IMR-90 (cell line): ENCODE data around the gene GPSM1. TPM values are rescaled to one million over a fixed set of nuclear protein-coding genes. Genes with fewer than 3 reads are reported as not detected.

ENCODE experiments used
- ATAC-seq: fragments of 200-7000 bp; cut with Tn5 transposase; 2 replicates; pipeline ENCODE4 v1.9.1; 2020; ENCODE audit warnings: low read depth, mild to moderate bottlenecking, moderate library complexity
- BruUV-seq: library from RNA; stranded (reverse); fragments of 400-500 nt; replicated peaks from 2 replicates; lab custom pipeline; 2021; lab: Mats Ljungman, UMichigan
- CTCF ChIA-PET: fragments of 300-600 bp; formaldehyde crosslinking; extraction: SDS; loops from one replicate; lab custom pipeline; 2021; ENCODE audit warnings: antibody characterized with exemption; lab: Yijun Ruan, JAX
- POLR2A ChIA-PET: fragments of 300-600 bp; sonication (Branson Sonifier 250); formaldehyde crosslinking; loops from one replicate; lab custom pipeline; 2022; ENCODE audit warnings: antibody characterized with exemption; ENCODE audit not compliant: unreplicated experiment; lab: Charles Lee
- DNase-seq: peaks from one replicate; pipeline ENCODE4 v3.0.0; 2013
- H2AFZ ChIP-seq: replicated peaks from 2 replicates; pipeline ENCODE3; 2013; ENCODE audit warnings: low read length, mild to moderate bottlenecking; ENCODE audit not compliant: poor library complexity
- H2AK5ac ChIP-seq: 2 replicates; pipeline ENCODE4 v1.6.1; 2013; ENCODE audit warnings: low read depth, low read length, inconsistent platforms
- H2AK9ac ChIP-seq: replicated peaks from 2 replicates; pipeline ENCODE3; 2013; ENCODE audit warnings: mild to moderate bottlenecking, low read depth, low read length, moderate library complexity; ENCODE audit not compliant: poor library complexity
- H2BK120ac ChIP-seq: 2 replicates; pipeline ENCODE4 v1.6.1; 2013; ENCODE audit warnings: low read depth, low read length, inconsistent platforms
- H2BK15ac ChIP-seq: 3 replicates; pipeline ENCODE4 v1.6.1; 2013; ENCODE audit warnings: low read depth, low read length, inconsistent platforms
- H2BK20ac ChIP-seq: 2 replicates; pipeline ENCODE4 v1.6.1; 2013; ENCODE audit warnings: low read depth, mild to moderate bottlenecking, inconsistent platforms, low read length, moderate library complexity
- H2BK5ac ChIP-seq: 2 replicates; pipeline ENCODE4 v1.6.1; 2013; ENCODE audit warnings: mild to moderate bottlenecking, low read depth, low read length, inconsistent platforms; ENCODE audit not compliant: poor library complexity, severe bottlenecking
- H3K14ac ChIP-seq: replicated peaks from 2 replicates; pipeline ENCODE4 v1.6.1; 2013; ENCODE audit warnings: low read depth, low read length, inconsistent platforms
- H3K18ac ChIP-seq: 2 replicates; pipeline ENCODE4 v1.6.1; 2013; ENCODE audit warnings: low read depth, low read length, control low read depth
- H3K23ac ChIP-seq: 2 replicates; pipeline ENCODE4 v1.6.1; 2013; ENCODE audit warnings: low read depth, low read length, inconsistent platforms
- H3K27ac ChIP-seq: 2 replicates; pipeline ENCODE4 v1.5.1; 2013; ENCODE audit warnings: mild to moderate bottlenecking, control low read depth, low read length; ENCODE audit not compliant: insufficient read depth
- H3K27me3 ChIP-seq: 2 replicates; pipeline ENCODE4 v1.6.1; 2013; ENCODE audit warnings: low read length; ENCODE audit not compliant: control insufficient read depth, insufficient read depth
- H3K36me3 ChIP-seq: 2 replicates; pipeline ENCODE4 v1.6.1; 2013; ENCODE audit warnings: low read length, mixed read lengths; ENCODE audit not compliant: control insufficient read depth, insufficient read depth
- H3K4ac ChIP-seq: 2 replicates; pipeline ENCODE4 v1.6.1; 2013; ENCODE audit warnings: low read depth, low read length, inconsistent platforms
- H3K4me1 ChIP-seq: 2 replicates; pipeline ENCODE4 v1.6.1; 2013; ENCODE audit warnings: low read length, mixed read lengths; ENCODE audit not compliant: control insufficient read depth, insufficient read depth
- H3K4me2 ChIP-seq: 2 replicates; pipeline ENCODE4 v1.6.1; 2013; ENCODE audit warnings: low read depth, mild to moderate bottlenecking, control low read depth, low read length, moderate library complexity
- H3K4me3 ChIP-seq: 2 replicates; pipeline ENCODE4 v1.5.1; 2013; ENCODE audit warnings: low read depth, mild to moderate bottlenecking, control low read depth, low read length, moderate library complexity; ENCODE audit not compliant: insufficient read depth
- H3K56ac ChIP-seq: 2 replicates; pipeline ENCODE4 v1.6.1; 2013; ENCODE audit warnings: low read length, inconsistent platforms; ENCODE audit not compliant: insufficient read depth; ENCODE audit errors: extremely low read depth
- H3K79me1 ChIP-seq, 2 experiments: 2 replicates each; pipeline ENCODE4 v1.6.1; 2013; ENCODE audit warnings: low read length in 2 of 2, inconsistent platforms in 1 of 2, low read depth in 1 of 2
- H3K9ac ChIP-seq: 2 replicates; pipeline ENCODE4 v1.6.1; 2013; ENCODE audit warnings: low read depth, low read length, control low read depth
- H3K9me1 ChIP-seq: 2 replicates; pipeline ENCODE4 v1.6.1; 2013; ENCODE audit warnings: low read length, inconsistent platforms; ENCODE audit not compliant: insufficient read depth
- H3K9me3 ChIP-seq: 2 replicates; pipeline ENCODE4 v1.6.1; 2013; ENCODE audit warnings: low read length; ENCODE audit not compliant: control insufficient read depth, insufficient read depth
- H4K20me1 ChIP-seq: 2 replicates; pipeline ENCODE4 v1.6.1; 2013; ENCODE audit warnings: low read length, inconsistent platforms; ENCODE audit not compliant: insufficient read depth
- H4K5ac ChIP-seq: 2 replicates; pipeline ENCODE4 v1.6.1; 2013; ENCODE audit warnings: mild to moderate bottlenecking, low read depth, low read length, control low read depth
- H4K8ac ChIP-seq, 2 experiments: 2 replicates each; pipeline ENCODE4 v1.6.1; 2013; ENCODE audit warnings: low read depth in 2 of 2, low read length in 2 of 2, control low read depth in 1 of 2, inconsistent platforms in 1 of 2
- H4K91ac ChIP-seq: 2 replicates; pipeline ENCODE4 v1.6.1; 2013; ENCODE audit warnings: low read depth, low read length, inconsistent platforms; ENCODE audit not compliant: insufficient read depth
- BHLHE40 ChIP-seq: fragments of 150-350 bp; IDR thresholded peaks from 2 replicates; pipeline ENCODE4 v1.6.1; 2016; ENCODE audit warnings: mild to moderate bottlenecking, low read depth, low read length
- CEBPB ChIP-seq: IDR thresholded peaks from 2 replicates; pipeline ENCODE4 v1.6.1; 2012; ENCODE audit warnings: low read depth, low read length, improper control_type of control experiment
- FOS ChIP-seq: fragments of 150-350 bp; IDR thresholded peaks from 2 replicates; pipeline ENCODE4 v1.6.1; 2016; ENCODE audit warnings: low read depth, low read length
- MXI1 ChIP-seq: IDR thresholded peaks from 2 replicates; pipeline ENCODE4 v1.6.1; 2012; ENCODE audit warnings: low read depth, mild to moderate bottlenecking, low read length, moderate library complexity, borderline replicate concordance
- POLR2A ChIP-seq: IDR thresholded peaks from 2 replicates; pipeline ENCODE4 v1.6.1; 2012; ENCODE audit warnings: mild to moderate bottlenecking, low read depth, low read length
- RAD21 ChIP-seq: IDR thresholded peaks from 2 replicates; pipeline ENCODE4 v1.6.1; 2012; ENCODE audit warnings: low read length, improper control_type of control experiment
- WGBS, 2 experiments: methylation state at CpG; one replicate each; pipeline versions ENCODE4 v1.1.5 to v1.1.7; 2013; ENCODE audit warnings: missing lambda C conversion rate in 2 of 2; ENCODE audit not compliant: insufficient read length in 1 of 2; ENCODE audit errors: extremely low coverage in 2 of 2; 5-methylcytosine and 5-hydroxymethylcytosine counted together
- dilution Hi-C: fragments of 300-500 bp; cut with HindIII; formaldehyde crosslinking; loops from one replicate; pipeline ENCODE4 v1.14.3; 2018; ENCODE audit warnings: low sequenced_read_pairs; ENCODE audit not compliant: unreplicated experiment
- in situ Hi-C: fragments of 300-500 bp; cut with MboI; formaldehyde crosslinking; loops from 3 replicates; pipeline ENCODE4 v1.14.3; 2019; ENCODE audit warnings: low sequenced_read_pairs, inconsistent platforms, mixed read lengths
- intact Hi-C: fragments of 100-400 bp; cut with micrococcal nuclease; formaldehyde crosslinking; loops from 2 replicates; pipeline ENCODE4 v1.10.0; 2022
- polyA plus RNA-seq, 3 experiments: library from polyadenylated mRNA; depleted of rRNA; stranded (reverse); fragments of >200 nt; gene quantifications; 2 replicates each; pipeline ENCODE4 v1.2.3, GENCODE V29; 2012; ENCODE audit warnings: low replicate concordance in 1 of 3
- total RNA-seq: library from RNA; depleted of rRNA; stranded (reverse); fragments of >200 nt; gene quantifications from 2 replicates; pipeline ENCODE4 v1.2.3, GENCODE V29; 2012
- TF ChIP-seq, protein P1 (sequence below): fragments of 150-350 bp; IDR thresholded peaks from 2 replicates; pipeline ENCODE4 v1.6.1; 2017; ENCODE audit warnings: mild to moderate bottlenecking, antibody characterized with exemption, low read length, low read depth

The GPSM1 gene
- total and polyA plus RNA-seq, 2 of the 4 experiments (the other 2 are of a cell fraction): 28.7 to 71.2 TPM

- no peak for ATAC-seq
- peaks cover 33% of the 10 kb centered on the region for H3K4me1 ChIP-seq
Measured at GRCh38 chr9:136329636-136330405, 2.5 kb downstream of the GPSM1 start.

More at GRCh38 chr9:136329636-136330405, 2.5 kb downstream of the GPSM1 start:
- no TSS peak for BruUV-seq
- Histone ChIP-seq H3K14ac (no peak overlapping the region; the same call in 1 of the 2 replicates), H3K36me3 (peaks cover 29% of the 10 kb centered on the region; the same call in 1 of the 2 replicates), H3K9me1 (peaks cover 8% of the 10 kb centered on the region), H3K56ac (no peak overlapping the region), H4K8ac (peak overlapping the region in 1 of 2 experiments; percentile 2; a peak in 1 of 4 replicates), H3K27ac (peak overlapping the region; percentile 95), H3K9me3 (no peaks in the 10 kb centered on the region), H2BK5ac (peak overlapping the region; percentile 99), H2AK9ac (peak overlapping the region; percentile 100), H3K4me3 (peak overlapping the region; percentile 96), H2BK15ac (no peak overlapping the region), H2AK5ac (peak overlapping the region; percentile 99), H3K79me1 (peaks cover 3 to 50% of the 10 kb centered on the region in 2 experiments; a peak in 2 of 4 replicates), H2BK20ac (no peak overlapping the region), H3K23ac (peak overlapping the region; percentile 97; the same call in 1 of the 2 replicates), H2BK120ac (no peak overlapping the region), H3K4ac (peak overlapping the region; percentile 99; the same call in 1 of the 2 replicates), H2AFZ (no peak overlapping the region), H3K18ac (no peak overlapping the region), H3K4me2 (peak overlapping the region; percentile 97), H3K27me3 (no peaks in the 10 kb centered on the region), H4K91ac (no peak overlapping the region), H4K20me1 (peaks cover 65% of the 10 kb centered on the region), H4K5ac (no peak overlapping the region), H3K9ac (peak overlapping the region; percentile 98)
- intact Hi-C loops (loop anchor here (5.0 kb wide), 1 partner anchor 72 kb away; the partner anchor contains the start of gene SNAPC4), in situ Hi-C loops (no loop called here), dilution Hi-C loops (no loop called here)
- DNase-seq: no peak
- ChIA-PET CTCF (no interaction called here), POLR2A (no interaction called here)
- TF ChIP-seq RAD21 (no peak), BHLHE40 (no peak), CEBPB (no peak), FOS (no peak), POLR2A (no peak), MXI1 (no peak)
- TF ChIP-seq, protein P1, sequence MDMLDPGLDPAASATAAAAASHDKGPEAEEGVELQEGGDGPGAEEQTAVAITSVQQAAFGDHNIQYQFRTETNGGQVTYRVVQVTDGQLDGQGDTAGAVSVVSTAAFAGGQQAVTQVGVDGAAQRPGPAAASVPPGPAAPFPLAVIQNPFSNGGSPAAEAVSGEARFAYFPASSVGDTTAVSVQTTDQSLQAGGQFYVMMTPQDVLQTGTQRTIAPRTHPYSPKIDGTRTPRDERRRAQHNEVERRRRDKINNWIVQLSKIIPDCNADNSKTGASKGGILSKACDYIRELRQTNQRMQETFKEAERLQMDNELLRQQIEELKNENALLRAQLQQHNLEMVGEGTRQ: no peak
- 84% methylated on average over 9 of the region's 23 CpGs; no CpG with 5 or more reads in 1 of the 2 experiments for WGBS, 2 experiments
